ENCODE measurements around the gene UGT1A5. TPM values are rescaled to one million over a fixed set of nuclear protein-coding genes. Genes with fewer than 3 reads are reported as not detected.
"Not testable (repeated sequence)": the region's sequence is repeated elsewhere in the genome, so short reads cannot be mapped to it uniquely, and the experiment has no call there.

The UGT1A5 gene
- polyA plus RNA-seq, 1 experiment: not detected

- Histone ChIP-seq H3K36me3 (ENCODE audit: control insufficient read depth, insufficient read depth, low read length) (no peaks in the 10 kb centered on the region), H3K27me3 (ENCODE audit: control insufficient read depth, insufficient read depth, low read length) (no peaks in the 10 kb centered on the region), H3K4me3 (ENCODE audit: low read depth, low read length) (no peak overlapping the region)
- DNase-seq (ENCODE audit: low read depth): no peak
- ChIA-PET POLR2A (no interaction called here), CTCF (interaction anchor here (0.6 to 3.1 kb wide), 16 partner anchors 10 to 307 kb away, joined by 3 to 56 read pairs (median 5); partner anchors contain the start of genes UGT1A6 and UGT1A9)
- TF ChIP-seq, protein P1, sequence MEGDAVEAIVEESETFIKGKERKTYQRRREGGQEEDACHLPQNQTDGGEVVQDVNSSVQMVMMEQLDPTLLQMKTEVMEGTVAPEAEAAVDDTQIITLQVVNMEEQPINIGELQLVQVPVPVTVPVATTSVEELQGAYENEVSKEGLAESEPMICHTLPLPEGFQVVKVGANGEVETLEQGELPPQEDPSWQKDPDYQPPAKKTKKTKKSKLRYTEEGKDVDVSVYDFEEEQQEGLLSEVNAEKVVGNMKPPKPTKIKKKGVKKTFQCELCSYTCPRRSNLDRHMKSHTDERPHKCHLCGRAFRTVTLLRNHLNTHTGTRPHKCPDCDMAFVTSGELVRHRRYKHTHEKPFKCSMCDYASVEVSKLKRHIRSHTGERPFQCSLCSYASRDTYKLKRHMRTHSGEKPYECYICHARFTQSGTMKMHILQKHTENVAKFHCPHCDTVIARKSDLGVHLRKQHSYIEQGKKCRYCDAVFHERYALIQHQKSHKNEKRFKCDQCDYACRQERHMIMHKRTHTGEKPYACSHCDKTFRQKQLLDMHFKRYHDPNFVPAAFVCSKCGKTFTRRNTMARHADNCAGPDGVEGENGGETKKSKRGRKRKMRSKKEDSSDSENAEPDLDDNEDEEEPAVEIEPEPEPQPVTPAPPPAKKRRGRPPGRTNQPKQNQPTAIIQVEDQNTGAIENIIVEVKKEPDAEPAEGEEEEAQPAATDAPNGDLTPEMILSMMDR (IDR thresholded peaks at IDR 0.05; ENCODE audit: insufficient read depth, low read depth, low read length): peak; percentile 96
Measured at GRCh38 chr2:233711312-233712008, 1.2 kb upstream of the UGT1A5 start.

DNA sequence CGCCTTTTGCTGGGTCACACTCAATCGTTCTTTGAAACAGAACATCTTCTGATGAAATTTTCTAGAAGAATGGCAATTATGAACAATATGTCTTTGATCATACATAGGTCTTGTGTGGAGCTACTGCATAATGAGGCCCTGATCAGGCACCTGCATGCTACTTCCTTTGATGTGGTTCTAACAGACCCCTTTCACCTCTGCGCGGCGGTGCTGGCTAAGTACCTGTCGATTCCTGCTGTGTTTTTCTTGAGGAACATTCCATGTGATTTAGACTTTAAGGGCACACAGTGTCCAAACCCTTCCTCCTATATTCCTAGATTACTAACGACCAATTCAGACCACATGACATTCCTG is 532 bp downstream of the UGT1A5 start:
- CTCF ChIA-PET: interaction anchor here (1.0 to 3.1 kb wide), 2 partner anchors 265 to 269 kb away, joined by 3 to 56 read pairs; no protein-coding TSS in a partner anchor
- POLR2A ChIA-PET: no interaction called here
- TF ChIP-seq, protein P1 (IDR thresholded peaks at IDR 0.05; ENCODE audit: insufficient read depth, low read depth, low read length): no peak

DNA sequence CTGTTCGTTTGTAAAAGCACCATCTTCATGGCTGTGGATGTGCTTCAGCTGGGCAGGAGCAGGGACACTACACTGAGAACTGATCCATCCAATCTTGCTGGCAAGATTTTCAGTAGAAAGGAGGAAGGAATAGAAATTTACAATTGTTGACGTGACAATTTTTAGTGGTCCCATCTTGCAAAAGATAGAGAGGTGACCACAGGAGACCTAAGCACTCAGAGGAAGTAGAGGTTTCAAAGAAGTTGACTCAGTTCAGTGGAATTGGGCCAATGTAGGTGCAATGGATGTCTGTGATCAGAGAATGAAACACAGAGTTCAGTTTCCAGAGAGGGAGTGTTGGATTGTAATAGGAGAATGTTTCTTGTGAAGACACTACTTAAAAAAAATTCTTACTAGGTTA is 1.4 kb downstream of the UGT1A5 start:
- Histone ChIP-seq H3K4me3 (ENCODE audit: low read depth, low read length) (no peak overlapping the region), H3K36me3 (ENCODE audit: control insufficient read depth, insufficient read depth, low read length) (no peaks in the 10 kb centered on the region), H3K27me3 (ENCODE audit: control insufficient read depth, insufficient read depth, low read length) (no peaks in the 10 kb centered on the region)
- CTCF ChIA-PET: interaction anchor here (0.7 kb wide), 1 partner anchor 265 kb away, joined by 4 read pairs; no protein-coding TSS in a partner anchor
- POLR2A ChIA-PET: no interaction called here
- DNase-seq (ENCODE audit: low read depth): no peak
- TF ChIP-seq, protein P1 (IDR thresholded peaks at IDR 0.05; ENCODE audit: insufficient read depth, low read depth, low read length): no peak

More for the DNA sequence above, 532 bp downstream of the UGT1A5 start:
- DNase-seq (ENCODE audit: low read depth): no peak
- H3K36me3 ChIP-seq (ENCODE audit: control insufficient read depth, insufficient read depth, low read length): no peaks in the 10 kb centered on the region
- no peak overlapping the region for H3K4me3 ChIP-seq (ENCODE audit: low read depth, low read length)
- no peaks in the 10 kb centered on the region for H3K27me3 ChIP-seq (ENCODE audit: control insufficient read depth, insufficient read depth, low read length)

- ChIA-PET POLR2A (no interaction called here), CTCF (interaction anchor here (1.2 kb wide), 1 partner anchor 269 kb away, joined by 4 read pairs; no protein-coding TSS in a partner anchor)
- H3K4me3 ChIP-seq (ENCODE audit: low read depth, low read length): no peak within 1 kb of the TSS
Measured at GRCh38 chr2:233718552-233718951, 5.8 kb downstream of the UGT1A5 start, which contains the start of gene UGT1A4. UGT1A4 (plus strand) TSS chr2:233718736; CDS start chr2:233718821, 85 bp downstream.

DNA sequence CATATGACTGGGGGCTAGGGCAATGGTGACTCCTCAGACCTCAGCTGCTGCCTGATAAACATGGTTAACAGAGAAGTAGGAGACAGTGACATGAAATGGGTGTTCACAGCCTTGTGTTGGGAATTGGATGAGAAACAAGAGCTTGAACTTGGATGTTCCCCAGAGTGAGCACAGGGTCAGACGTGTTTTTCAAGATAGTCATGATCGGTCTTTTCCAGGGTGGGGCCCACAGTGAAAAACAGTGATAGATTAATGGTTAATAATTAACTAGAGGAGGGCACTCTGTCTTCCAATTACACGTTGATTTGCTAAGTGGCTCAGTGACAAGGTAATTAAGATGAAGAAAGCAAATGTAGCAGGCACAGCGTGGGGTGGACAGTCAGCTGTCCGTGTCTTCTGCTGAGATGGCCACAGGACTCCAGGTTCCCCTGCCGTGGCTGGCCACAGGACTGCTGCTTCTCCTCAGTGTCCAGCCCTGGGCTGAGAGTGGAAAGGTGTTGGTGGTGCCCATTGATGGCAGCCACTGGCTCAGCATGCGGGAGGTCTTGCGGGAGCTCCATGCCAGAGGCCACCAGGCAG is 16.1 kb downstream of the UGT1A5 start, which contains the start of gene UGT1A3:
Gene UGT1A3 (plus strand): TSS at position 320 of the 579 bp plus-strand sequence. CDS start 85 bp downstream, at position 405.
- Histone ChIP-seq H3K27me3 (ENCODE audit: control insufficient read depth, insufficient read depth, low read length) (no peaks in the 10 kb centered on the region), H3K4me3 (ENCODE audit: low read depth, low read length) (no peak within 1 kb of the TSS), H3K36me3 (ENCODE audit: control insufficient read depth, insufficient read depth, low read length) (no peaks in the 10 kb centered on the region)
- TF ChIP-seq, protein P1 (IDR thresholded peaks at IDR 0.05; ENCODE audit: insufficient read depth, low read depth, low read length): no peak
- no peak for DNase-seq (ENCODE audit: low read depth)
- ChIA-PET POLR2A (interaction anchor here (0.6 kb wide), 1 partner anchor 795 kb away, joined by 10 read pairs; no protein-coding TSS in a partner anchor), CTCF (no interaction called here)

More at GRCh38 chr2:233718552-233718951, 5.8 kb downstream of the UGT1A5 start, which contains the start of gene UGT1A4:
- TF ChIP-seq, protein P1 (IDR thresholded peaks at IDR 0.05; ENCODE audit: insufficient read depth, low read depth, low read length): no peak
- Histone ChIP-seq H3K27me3 (ENCODE audit: control insufficient read depth, insufficient read depth, low read length) (no peaks in the 10 kb centered on the region), H3K36me3 (ENCODE audit: control insufficient read depth, insufficient read depth, low read length) (no peaks in the 10 kb centered on the region)
- no peak for DNase-seq (ENCODE audit: low read depth)

GRCh38 chr2:233736868-233737653 is 24.4 kb downstream of the UGT1A5 start:
- H3K27me3 ChIP-seq (ENCODE audit: control insufficient read depth, insufficient read depth, low read length); H3K36me3 ChIP-seq (ENCODE audit: control insufficient read depth, insufficient read depth, low read length); POLR2A ChIA-PET; CTCF ChIA-PET; H3K4me3 ChIP-seq (ENCODE audit: low read depth, low read length); DNase-seq (ENCODE audit: low read depth): not testable (repeated sequence)

All from BJ (cell line).